Endometrial microvascular endothelial cells (primary cell): ENCODE measurements around the gene GAS2L2. TPM values are rescaled to one million over a fixed set of nuclear protein-coding genes. Genes with fewer than 3 reads are reported as not detected.

Experiments used
- in situ Hi-C: cut with HindIII; loops from 2 replicates; pipeline ENCODE4 v1.10.0; 2017; ENCODE audit warnings: low sequenced_read_pairs, low pct_unique_long_range_greater_than_20kb; ENCODE audit errors: inconsistent ontology term
- total RNA-seq: library from RNA; depleted of rRNA; stranded (reverse); fragments of >200 nt; gene quantifications from one replicate; pipeline ENCODE4 v1.2.3, GENCODE V29; 2015; ENCODE audit errors: inconsistent ontology term

Gene GAS2L2
- total RNA-seq, 1 donor from 2014 or later: not detected

- in situ Hi-C loops: no loop called here
Observed at GRCh38 chr17:35749560-35750412, 3.3 kb downstream of the GAS2L2 start.

- in situ Hi-C loops: no loop called here
Observed at GRCh38 chr17:35748979-35749378, 4.1 kb downstream of the GAS2L2 start.

GRCh38 chr17:35748341-35748841, 4.6 kb downstream of the GAS2L2 start:
- in situ Hi-C loops: no loop called here

GRCh38 chr17:35747540-35748017, 5.5 kb downstream of the GAS2L2 start:
- in situ Hi-C loops: no loop called here

GRCh38 chr17:35745749-35746320, 7.2 kb downstream of the GAS2L2 start:
- in situ Hi-C loops: no loop called here

GRCh38 chr17:35745246-35745645, 7.8 kb downstream of the GAS2L2 start:
- in situ Hi-C loops: no loop called here

- in situ Hi-C loops: no loop called here
Observed at GRCh38 chr17:35744830-35745229, 8.2 kb downstream of the GAS2L2 start.

- in situ Hi-C loops: no loop called here
Observed at GRCh38 chr17:35743626-35744328, 9.3 kb downstream of the GAS2L2 start.

- in situ Hi-C loops: no loop called here
Observed at GRCh38 chr17:35742896-35743477, 10.1 kb downstream of the GAS2L2 start.

- in situ Hi-C loops: no loop called here
Observed at GRCh38 chr17:35742496-35742895, 10.5 kb downstream of the GAS2L2 start.

- in situ Hi-C loops: no loop called here
Observed at GRCh38 chr17:35740997-35741931, 11.8 kb downstream of the GAS2L2 start.

GRCh38 chr17:35740216-35740615, 12.8 kb downstream of the GAS2L2 start:
- in situ Hi-C loops: no loop called here

GRCh38 chr17:35738519-35739133, 14.4 kb downstream of the GAS2L2 start:
- in situ Hi-C loops: no loop called here

- in situ Hi-C loops: no loop called here
Observed at GRCh38 chr17:35736236-35736635, 16.8 kb downstream of the GAS2L2 start.

GRCh38 chr17:35735036-35735805, 17.8 kb downstream of the GAS2L2 start:
- in situ Hi-C loops: no loop called here

- in situ Hi-C loops: no loop called here
Observed at GRCh38 chr17:35734396-35734795, 18.6 kb downstream of the GAS2L2 start.

- in situ Hi-C loops: no loop called here
Observed at GRCh38 chr17:35733366-35733765, 19.7 kb downstream of the GAS2L2 start.
